Measurements from ENCODE around the gene CCDC34. TPM values are rescaled to one million over a fixed set of nuclear protein-coding genes. Genes with fewer than 3 reads are reported as not detected.

CCDC34 gene
- total and polyA plus RNA-seq, 8 donors, result 3.3 to 10.1 (median 4.5) TPM

GRCh38 chr11:27395556-27396258, 32.7 kb upstream of the CCDC34 start:
- ATAC-seq (peak; percentile 76 to 89 (median 86)), DNase-seq (peak in 3 of 6 donors; percentile 32 to 43 (median 42)), FAIRE-seq (peak; percentile 94)
- H3K27ac ChIP-seq, result peak overlapping the region; percentile 1 to 81 (median 63)
- H3K9me3 ChIP-seq, result no peaks in the 10 kb centered on the region
- 10 to 15% methylated on average over 7 of the region's 7 CpGs for WGBS, 2 donors
- H3K27me3 ChIP-seq, result no peaks in the 10 kb centered on the region
- no peaks in the 10 kb centered on the region for H3K36me3 ChIP-seq
- no peak for TF ChIP-seq CTCF (IDR thresholded peaks at IDR 0.05)
- peak overlapping the region in 1 of 4 donors; percentile 17 for H3K4me3 ChIP-seq
- intact Hi-C loops (cut with DNase I), result no loop called here
- peaks cover 60 to 67% (median 67%) of the 10 kb centered on the region in 3 donors for H3K4me1 ChIP-seq

- intact Hi-C loops (cut with DNase I), result no loop called here
- 76 to 78% methylated on average over 4 of the region's 4 CpGs for WGBS, 2 donors
- Histone ChIP-seq H3K27ac (peak overlapping the region; percentile 1 to 81 (median 63)), H3K9me3 (no peaks in the 10 kb centered on the region), H3K36me3 (no peaks in the 10 kb centered on the region), H3K27me3 (no peaks in the 10 kb centered on the region), H3K4me3 (no peak overlapping the region), H3K4me1 (peaks cover 64 to 74% (median 67%) of the 10 kb centered on the region in 3 donors)
- no peak for ATAC-seq
- no peak for DNase-seq
- TF ChIP-seq CTCF (IDR thresholded peaks at IDR 0.05), result no peak
- no peak for FAIRE-seq
Measured at GRCh38 chr11:27394781-27395228, 31.8 kb upstream of the CCDC34 start.

- no peaks in the 10 kb centered on the region for H3K36me3 ChIP-seq
- intact Hi-C loops (cut with DNase I), result no loop called here
- FAIRE-seq, result no peak
- H3K4me3 ChIP-seq, result no peak overlapping the region
- no peak for DNase-seq
- H3K27me3 ChIP-seq, result no peaks in the 10 kb centered on the region
- H3K4me1 ChIP-seq, result peaks cover 68 to 78% (median 69%) of the 10 kb centered on the region in 3 donors
- WGBS, 2 donors, result 38 to 41% methylated on average over 4 of the region's 4 CpGs
- H3K9me3 ChIP-seq, result no peaks in the 10 kb centered on the region
- ATAC-seq, result peak in 3 of 4 donors; percentile 12 to 61 (median 57)
- peak overlapping the region in 3 of 4 donors; percentile 6 to 70 (median 57) for H3K27ac ChIP-seq
- no peak for TF ChIP-seq CTCF (IDR thresholded peaks at IDR 0.05)
Measured at GRCh38 chr11:27392278-27393114, 29.5 kb upstream of the CCDC34 start.

GRCh38 chr11:27391331-27392015, 28.5 kb upstream of the CCDC34 start:
- TF ChIP-seq CTCF (IDR thresholded peaks at IDR 0.05), result no peak
- Histone ChIP-seq H3K27ac (peak overlapping the region in 3 of 4 donors; percentile 6 to 70 (median 57)), H3K9me3 (no peaks in the 10 kb centered on the region), H3K27me3 (no peaks in the 10 kb centered on the region), H3K36me3 (no peaks in the 10 kb centered on the region), H3K4me3 (no peak overlapping the region), H3K4me1 (peaks cover 57 to 69% (median 60%) of the 10 kb centered on the region in 3 donors)
- DNase-seq, result no peak
- WGBS, 2 donors, result 56 to 66% methylated on average over 5 of the region's 5 CpGs
- intact Hi-C loops (cut with DNase I), result no loop called here
- no peak for ATAC-seq
- FAIRE-seq, result no peak
